DMS 273 treated with DMSO at 0.1 percent for 48 hours (cell line): Measurements from ENCODE around the gene SEPSECS.

ENCODE experiments used
- DNase-seq: peaks from one replicate; lab custom pipeline; 2025; lab: John Stamatoyannopoulos, UW

SEPSECS gene

GRCh38 chr4:25159837-25160713 is at the start of gene SEPSECS:
TSS of gene SEPSECS (minus strand) at chr4:25160449. CDS start at chr4:25160369, 80 bp downstream.
- peak; percentile 80 for DNase-seq

- no peak for DNase-seq
Measured at GRCh38 chr4:25209702-25210101, 49.5 kb upstream of the SEPSECS start.

- DNase-seq: no peak
Measured at GRCh38 chr4:25207997-25208396, 47.7 kb upstream of the SEPSECS start.

- DNase-seq: no peak
Measured at GRCh38 chr4:25198713-25199112, 38.5 kb upstream of the SEPSECS start.

- DNase-seq: no peak
Measured at GRCh38 chr4:25190407-25190806, 30.2 kb upstream of the SEPSECS start.

GRCh38 chr4:25184056-25184455 is 23.8 kb upstream of the SEPSECS start:
- no peak for DNase-seq

GRCh38 chr4:25182937-25183336 is 22.7 kb upstream of the SEPSECS start:
- DNase-seq: no peak

GRCh38 chr4:25180524-25181131 is 20.4 kb upstream of the SEPSECS start:
- no peak for DNase-seq

- no peak for DNase-seq
Measured at GRCh38 chr4:25178838-25179261, 18.6 kb upstream of the SEPSECS start.

GRCh38 chr4:25177147-25177546 is 16.9 kb upstream of the SEPSECS start:
- DNase-seq: no peak

- DNase-seq: no peak
Measured at GRCh38 chr4:25174674-25175073, 14.4 kb upstream of the SEPSECS start.

GRCh38 chr4:25172961-25173915 is 13.0 kb upstream of the SEPSECS start:
- no peak for DNase-seq

GRCh38 chr4:25171201-25171865 is 11.1 kb upstream of the SEPSECS start:
- DNase-seq: no peak

- no peak for DNase-seq
Measured at GRCh38 chr4:25169446-25169845, 9.2 kb upstream of the SEPSECS start.

GRCh38 chr4:25165916-25166315 is 5.7 kb upstream of the SEPSECS start:
- no peak for DNase-seq

- DNase-seq: no peak
Measured at GRCh38 chr4:25163196-25163595, 2.9 kb upstream of the SEPSECS start.

GRCh38 chr4:25162566-25162965 is 2.3 kb upstream of the SEPSECS start:
- no peak for DNase-seq

GRCh38 chr4:25161593-25161950 is 1.3 kb upstream of the SEPSECS start:
- DNase-seq: no peak

- DNase-seq: no peak
Measured at GRCh38 chr4:25160714-25161592, 704 bp upstream of the SEPSECS start.

GRCh38 chr4:25158817-25159216 is 1.4 kb downstream of the SEPSECS start:
- DNase-seq: no peak

- no peak for DNase-seq
Measured at GRCh38 chr4:25157081-25157480, 3.2 kb downstream of the SEPSECS start.
